GM23248 (cell line): ENCODE results near the gene SAGE1. TPM values are rescaled to one million over a fixed set of nuclear protein-coding genes. Genes with fewer than 3 reads are reported as not detected.

Experiments used
- DNase-seq: peaks from one replicate; pipeline ENCODE4 v3.0.0-alpha.2; 2015
- H2AFZ ChIP-seq: fragments of 200-600 bp; sonication (generic); 2 replicates; pipeline ENCODE4 v1.6.1; 2016; ENCODE audit warnings: antibody characterized with exemption
- H3F3A ChIP-seq: fragments of 200-600 bp; sonication (generic); 2 replicates; pipeline ENCODE4 v1.6.1; 2016; ENCODE audit warnings: mild to moderate bottlenecking, antibody characterized with exemption, mixed run types; ENCODE audit not compliant: insufficient read depth
- H3K27ac ChIP-seq: fragments of 200-600 bp; sonication (generic); 2 replicates; pipeline ENCODE4 v1.5.1; 2016; ENCODE audit warnings: mild to moderate bottlenecking
- H3K27me3 ChIP-seq: fragments of 200-600 bp; sonication (generic); replicated peaks from 2 replicates; pipeline ENCODE4 v1.6.1; 2016; ENCODE audit warnings: mild to moderate bottlenecking; ENCODE audit not compliant: insufficient read depth
- H3K36me3 ChIP-seq: fragments of 200-600 bp; sonication (generic); 2 replicates; pipeline ENCODE4 v1.6.1; 2016; ENCODE audit warnings: low read depth, mild to moderate bottlenecking
- H3K4me1 ChIP-seq: fragments of 200-600 bp; sonication (generic); 2 replicates; pipeline ENCODE4 v1.6.1; 2016; ENCODE audit warnings: mild to moderate bottlenecking; ENCODE audit not compliant: insufficient read depth
- H3K4me2 ChIP-seq: fragments of 200-600 bp; sonication (generic); one replicate; pipeline ENCODE4 v1.6.1; 2016; ENCODE audit warnings: mild to moderate bottlenecking; ENCODE audit not compliant: unreplicated experiment
- H3K4me3 ChIP-seq: fragments of 200-600 bp; sonication (generic); 2 replicates; pipeline ENCODE4 v1.5.1; 2016; ENCODE audit warnings: mild to moderate bottlenecking
- H3K79me2 ChIP-seq: fragments of 200-600 bp; sonication (generic); 2 replicates; pipeline ENCODE4 v1.6.1; 2016; ENCODE audit warnings: mild to moderate bottlenecking; ENCODE audit not compliant: insufficient read depth
- H3K9ac ChIP-seq: fragments of 200-600 bp; sonication (generic); 2 replicates; pipeline ENCODE4 v1.6.1; 2016; ENCODE audit warnings: mild to moderate bottlenecking
- H3K9me2 ChIP-seq: fragments of 200-600 bp; sonication (generic); 2 replicates; pipeline ENCODE4 v1.6.1; 2016; ENCODE audit warnings: mixed run types, mild to moderate bottlenecking, moderate library complexity; ENCODE audit not compliant: insufficient read depth
- H3K9me3 ChIP-seq: fragments of 200-600 bp; sonication (generic); one replicate; pipeline ENCODE4 v1.6.1; 2017; ENCODE audit warnings: low read depth
- H4K20me1 ChIP-seq: fragments of 200-600 bp; sonication (generic); 2 replicates; pipeline ENCODE4 v1.6.0; 2016; ENCODE audit not compliant: insufficient read depth
- EZH2 ChIP-seq: fragments of 200-600 bp; sonication (generic); IDR thresholded peaks from 2 replicates; pipeline ENCODE4 v1.6.1; 2018; ENCODE audit warnings: antibody characterized with exemption, mild to moderate bottlenecking; ENCODE audit not compliant: insufficient read depth, poor library complexity, severe bottlenecking
- EZH2phosphoT487 ChIP-seq: fragments of 200-600 bp; sonication (generic); IDR thresholded peaks from 2 replicates; pipeline ENCODE4 v1.6.1; 2018; ENCODE audit warnings: antibody characterized with exemption, moderate library complexity, mild to moderate bottlenecking, low read depth; ENCODE audit not compliant: insufficient read depth
- WGBS, 2 experiments: methylation state at CpG; one replicate each; pipeline ENCODE4 v1.1.6; 2015 to 2017; ENCODE audit warnings: low lambda C conversion rate in 2 of 2, low coverage in 1 of 2; ENCODE audit errors: missing lambda C conversion rate in 2 of 2; 5-methylcytosine and 5-hydroxymethylcytosine counted together
- in situ Hi-C: fragments of 300-500 bp; cut with MboI; formaldehyde crosslinking; loops from 2 replicates; pipeline ENCODE4 v1.15.0; 2020
- polyA plus RNA-seq: library from polyadenylated mRNA; unstranded; fragments of >200 nt; fragmentation: Nextera tagmentation; extraction: Ambion mirVana; gene quantifications from 2 replicates; pipeline ENCODE4 v1.2.1, GENCODE V29; 2016
- total RNA-seq: library from RNA; depleted of rRNA; stranded (reverse); fragments of >200 nt; shearing (Covaris generic); gene quantifications from 2 replicates; pipeline ENCODE4 v1.2.3, GENCODE V29; 2014

Gene SAGE1
- total and polyA plus RNA-seq, 2 experiments from 2014 or later: not detected

GRCh38 chrX:135923353-135923752, 29.8 kb downstream of the SAGE1 start:
- DNase-seq: no peak
- H3K27me3 ChIP-seq: no peaks in the 10 kb centered on the region
- no peak overlapping the region for H3K27ac ChIP-seq
- H2AFZ ChIP-seq: no peak overlapping the region
- no peaks in the 10 kb centered on the region for H3K36me3 ChIP-seq
- no peak overlapping the region for H3K9ac ChIP-seq
- no peaks in the 10 kb centered on the region for H4K20me1 ChIP-seq
- no peaks in the 10 kb centered on the region for H3F3A ChIP-seq
- H3K9me2 ChIP-seq: no peaks in the 10 kb centered on the region
- no peak overlapping the region for H3K4me2 ChIP-seq
- no peaks in the 10 kb centered on the region for H3K79me2 ChIP-seq
- H3K9me3 ChIP-seq: no peaks in the 10 kb centered on the region
- in situ Hi-C loops: no loop called here
- no peak for TF ChIP-seq EZH2phosphoT487
- no peak for TF ChIP-seq EZH2
- H3K4me1 ChIP-seq: no peaks in the 10 kb centered on the region
- no peak overlapping the region for H3K4me3 ChIP-seq
- 76 to 84% methylated on average over 5 of the region's 5 CpGs for WGBS, 2 experiments

GRCh38 chrX:135927897-135928296, 34.4 kb downstream of the SAGE1 start:
- DNase-seq: no peak
- Histone ChIP-seq H3K4me3 (no peak overlapping the region), H3K9ac (no peak overlapping the region), H3K27me3 (no peaks in the 10 kb centered on the region), H3K79me2 (no peaks in the 10 kb centered on the region), H4K20me1 (no peaks in the 10 kb centered on the region), H3F3A (no peaks in the 10 kb centered on the region), H3K27ac (no peak overlapping the region), H3K9me2 (no peaks in the 10 kb centered on the region), H3K4me1 (no peaks in the 10 kb centered on the region), H3K4me2 (no peak overlapping the region), H3K36me3 (no peaks in the 10 kb centered on the region), H2AFZ (no peak overlapping the region), H3K9me3 (no peaks in the 10 kb centered on the region)
- 0% methylated on average over 2 of the region's 2 CpGs for WGBS, 2 experiments
- no peak for TF ChIP-seq EZH2phosphoT487
- TF ChIP-seq EZH2: no peak
- in situ Hi-C loops: no loop called here

DNA sequence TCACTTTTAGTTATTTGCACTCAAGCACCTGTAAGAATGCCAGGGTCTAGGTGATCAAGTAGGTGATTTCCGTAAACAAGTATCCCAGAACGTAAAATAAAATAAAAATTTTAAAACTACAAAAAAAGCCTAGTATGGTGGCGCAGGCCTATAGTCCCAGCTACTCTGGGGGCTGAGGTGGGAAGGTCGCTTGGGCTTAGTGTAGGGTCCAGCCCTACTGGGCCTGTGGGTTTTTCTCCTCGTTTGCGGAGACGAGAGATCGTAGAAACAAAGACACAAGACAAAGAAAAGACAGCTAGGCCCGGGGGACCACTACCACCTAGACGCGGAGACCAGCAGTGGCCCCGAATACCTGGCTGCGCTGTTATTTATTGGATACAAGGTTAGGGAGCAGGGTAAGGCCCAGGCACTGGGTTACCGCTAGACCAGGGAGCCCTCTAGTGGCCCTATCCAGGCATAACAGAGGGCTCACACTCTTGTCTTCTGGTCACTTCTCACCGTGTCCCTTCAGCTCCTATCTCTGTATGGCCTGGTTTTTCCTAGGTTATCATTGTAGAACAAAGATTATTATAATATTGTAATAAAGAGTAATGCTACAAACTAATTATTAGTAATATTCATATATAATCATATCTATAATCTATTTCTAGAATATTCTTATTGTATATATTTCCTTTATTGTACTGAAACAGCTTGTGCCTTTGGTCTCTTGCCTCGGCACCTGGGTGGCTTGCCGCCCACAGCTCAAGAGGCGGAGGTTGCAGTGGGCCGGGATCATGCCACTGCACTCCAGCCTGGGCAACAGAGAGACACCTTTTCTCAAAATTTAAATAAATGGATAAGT, 38.4 kb downstream of the SAGE1 start:
- DNase-seq: peak; percentile 42
- no peak overlapping the region for H3K4me3 ChIP-seq
- H2AFZ ChIP-seq: no peak overlapping the region
- H3K9me3 ChIP-seq: no peaks in the 10 kb centered on the region
- no peaks in the 10 kb centered on the region for H3K36me3 ChIP-seq
- H3K79me2 ChIP-seq: no peaks in the 10 kb centered on the region
- no peak overlapping the region for H3K4me2 ChIP-seq
- H3K4me1 ChIP-seq: no peaks in the 10 kb centered on the region
- 42 to 53% methylated on average over 13 to 18 of the region's 19 CpGs for WGBS, 2 experiments
- in situ Hi-C loops: no loop called here
- no peak overlapping the region for H3K27ac ChIP-seq
- TF ChIP-seq EZH2phosphoT487 (no peak), EZH2 (no peak)
- H4K20me1 ChIP-seq: no peaks in the 10 kb centered on the region
- no peaks in the 10 kb centered on the region for H3K9me2 ChIP-seq
- no peaks in the 10 kb centered on the region for H3F3A ChIP-seq
- no peak overlapping the region for H3K9ac ChIP-seq
- H3K27me3 ChIP-seq: no peaks in the 10 kb centered on the region

- Histone ChIP-seq H3K79me2 (no peaks in the 10 kb centered on the region), H3K4me2 (no peak overlapping the region), H4K20me1 (no peaks in the 10 kb centered on the region), H3K9me3 (no peaks in the 10 kb centered on the region), H3K9me2 (no peaks in the 10 kb centered on the region), H3F3A (no peaks in the 10 kb centered on the region), H3K36me3 (no peaks in the 10 kb centered on the region), H3K27me3 (no peaks in the 10 kb centered on the region), H3K27ac (no peak overlapping the region), H3K9ac (no peak overlapping the region), H2AFZ (no peak overlapping the region), H3K4me3 (no peak overlapping the region), H3K4me1 (no peaks in the 10 kb centered on the region)
- WGBS, 2 experiments: 94 to 100% methylated on average over 2 of the region's 2 CpGs
- no peak for DNase-seq
- TF ChIP-seq EZH2: no peak
- in situ Hi-C loops: no loop called here
Observed at GRCh38 chrX:135944486-135944885, 51.0 kb downstream of the SAGE1 start.
